Body of pancreas (tissue), 4 donors: ENCODE measurements around the gene ZSWIM6. TPM values are rescaled to one million over a fixed set of nuclear protein-coding genes. Genes with fewer than 3 reads are reported as not detected.

Experiments
- ATAC-seq: fragments of 150-250 bp; one replicate; pipeline ENCODE4 v1.9.1; 2016
- DNase-seq, 4 donors: peaks; one replicate each; pipeline ENCODE4 v3.0.0-alpha.2; 2019
- H3K27ac ChIP-seq, 4 donors: fragments of 200-600 bp; sonication (generic); 1 replicate in 3 of 4; 2 replicates in 1 of 4; pipeline versions ENCODE4 v1.5.1 to v1.6.1; 2016 to 2019; ENCODE audit warnings: mild to moderate bottlenecking in 1 of 4, mixed read lengths in 1 of 4, moderate library complexity in 1 of 4
- H3K27me3 ChIP-seq, 2 donors: fragments of 200-600 bp; sonication (generic); one replicate each; pipeline ENCODE4 v1.6.0; 2016; ENCODE audit warnings: mild to moderate bottlenecking in 1 of 2
- H3K36me3 ChIP-seq, 2 donors: fragments of 200-600 bp; sonication (generic); replicated peaks in 1 of 2; 2 replicates each; pipeline ENCODE4 v1.5.1; 2016; ENCODE audit warnings: low read depth in 2 of 2; ENCODE audit not compliant: insufficient read depth in 1 of 2
- H3K4me1 ChIP-seq: fragments of 200-600 bp; sonication (generic); one replicate; pipeline ENCODE4 v1.6.0; 2016
- H3K4me3 ChIP-seq, 2 donors: fragments of 200-600 bp; sonication (generic); 1 replicate in 1 of 2; 2 replicates in 1 of 2; pipeline ENCODE4 v1.5.1; 2016 to 2019
- H3K9me3 ChIP-seq, 3 donors: fragments of 200-600 bp; sonication (generic); 1 replicate in 2 of 3; 2 replicates in 1 of 3; pipeline ENCODE4 v1.5.1; 2016
- POLR2A ChIP-seq, 3 donors: fragments of 450-650 bp; IDR thresholded peaks; one replicate each; pipeline ENCODE4 v1.6.1; 2016; ENCODE audit warnings: antibody characterized with exemption in 3 of 3, mild to moderate bottlenecking in 2 of 3
- WGBS, 2 donors: methylation state at CpG; one replicate each; pipeline ENCODE4 v1.1.5; 2017; 5-methylcytosine and 5-hydroxymethylcytosine counted together
- intact Hi-C: fragments of 100-400 bp; cut with DNase I; formaldehyde crosslinking; loops from one replicate; pipeline ENCODE4 v1.15.1; 2023
- total RNA-seq, 2 donors: library from RNA; depleted of rRNA; stranded (reverse); fragments of >200 nt; gene quantifications; one replicate each; pipeline ENCODE4 v1.1.0, GENCODE V29; 2016
- TF ChIP-seq, protein P1 (sequence below), 7 experiments: fragments of 450-650 bp in 4 of 7; fragments of 200-600 bp in 3 of 7; sonication (generic) in 3 of 7; IDR thresholded peaks; one replicate each; pipeline ENCODE4 v1.5.1; 2016 to 2019; ENCODE audit warnings: antibody characterized with exemption in 7 of 7

ZSWIM6 gene
- total RNA-seq, 2 donors from 2014 or later: 5.9 to 8.8 TPM

DNA sequence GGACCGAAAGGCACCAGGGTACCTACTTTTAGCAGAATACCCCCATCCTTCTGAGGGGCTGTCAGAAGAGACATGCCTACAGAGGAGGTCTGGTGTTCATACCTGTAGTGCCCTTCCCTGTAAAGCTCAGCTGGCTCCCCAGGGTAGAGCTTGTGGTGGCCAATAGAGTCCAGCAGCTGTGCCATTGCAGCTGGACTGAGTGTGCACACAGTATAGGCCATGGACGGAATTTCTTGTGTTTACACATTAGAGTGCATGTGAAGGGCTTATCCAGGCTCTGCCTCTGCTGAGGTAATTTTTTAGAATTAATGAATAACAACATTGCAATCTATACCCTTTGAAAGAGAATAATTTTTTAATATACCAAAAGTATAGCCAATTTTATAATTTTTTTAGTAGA lies 191.0 kb downstream of the ZSWIM6 start:
- Histone ChIP-seq H3K9me3 (no peaks in the 10 kb centered on the region), H3K36me3 (peaks cover 0 to 3% of the 10 kb centered on the region in 2 donors), H3K27ac (no peak overlapping the region), H3K4me3 (no peak overlapping the region), H3K4me1 (no peaks in the 10 kb centered on the region), H3K27me3 (no peaks in the 10 kb centered on the region)
- DNase-seq (no peak), ATAC-seq (no peak)
- intact Hi-C loops: no loop called here
- TF ChIP-seq, protein P1, sequence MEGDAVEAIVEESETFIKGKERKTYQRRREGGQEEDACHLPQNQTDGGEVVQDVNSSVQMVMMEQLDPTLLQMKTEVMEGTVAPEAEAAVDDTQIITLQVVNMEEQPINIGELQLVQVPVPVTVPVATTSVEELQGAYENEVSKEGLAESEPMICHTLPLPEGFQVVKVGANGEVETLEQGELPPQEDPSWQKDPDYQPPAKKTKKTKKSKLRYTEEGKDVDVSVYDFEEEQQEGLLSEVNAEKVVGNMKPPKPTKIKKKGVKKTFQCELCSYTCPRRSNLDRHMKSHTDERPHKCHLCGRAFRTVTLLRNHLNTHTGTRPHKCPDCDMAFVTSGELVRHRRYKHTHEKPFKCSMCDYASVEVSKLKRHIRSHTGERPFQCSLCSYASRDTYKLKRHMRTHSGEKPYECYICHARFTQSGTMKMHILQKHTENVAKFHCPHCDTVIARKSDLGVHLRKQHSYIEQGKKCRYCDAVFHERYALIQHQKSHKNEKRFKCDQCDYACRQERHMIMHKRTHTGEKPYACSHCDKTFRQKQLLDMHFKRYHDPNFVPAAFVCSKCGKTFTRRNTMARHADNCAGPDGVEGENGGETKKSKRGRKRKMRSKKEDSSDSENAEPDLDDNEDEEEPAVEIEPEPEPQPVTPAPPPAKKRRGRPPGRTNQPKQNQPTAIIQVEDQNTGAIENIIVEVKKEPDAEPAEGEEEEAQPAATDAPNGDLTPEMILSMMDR (IDR thresholded peaks at IDR 0.05): no peak
- no peak for TF ChIP-seq POLR2A (IDR thresholded peaks at IDR 0.05)
- 71 to 76% methylated on average over 2 of the region's 2 CpGs for WGBS, 2 donors

DNA sequence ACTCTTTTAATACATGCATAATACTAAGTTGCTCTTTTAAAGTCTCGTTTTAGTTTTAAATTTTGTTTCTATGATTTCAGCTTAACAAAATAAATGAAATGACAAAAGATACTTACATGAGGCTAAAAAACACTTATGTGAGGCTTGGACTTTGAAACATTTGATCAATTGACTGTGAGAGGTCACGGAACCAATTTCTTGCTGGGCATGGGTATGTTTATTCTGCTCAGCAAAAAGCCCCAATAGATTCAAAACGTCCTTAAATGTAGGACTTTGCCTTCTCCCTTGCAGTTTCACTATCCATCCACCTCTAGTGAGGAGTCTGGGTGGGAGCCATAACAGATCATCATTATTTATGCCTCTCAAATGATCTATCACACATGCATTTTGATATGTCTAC lies 191.9 kb downstream of the ZSWIM6 start:
- H3K27me3 ChIP-seq: no peaks in the 10 kb centered on the region
- intact Hi-C loops: no loop called here

DNA sequence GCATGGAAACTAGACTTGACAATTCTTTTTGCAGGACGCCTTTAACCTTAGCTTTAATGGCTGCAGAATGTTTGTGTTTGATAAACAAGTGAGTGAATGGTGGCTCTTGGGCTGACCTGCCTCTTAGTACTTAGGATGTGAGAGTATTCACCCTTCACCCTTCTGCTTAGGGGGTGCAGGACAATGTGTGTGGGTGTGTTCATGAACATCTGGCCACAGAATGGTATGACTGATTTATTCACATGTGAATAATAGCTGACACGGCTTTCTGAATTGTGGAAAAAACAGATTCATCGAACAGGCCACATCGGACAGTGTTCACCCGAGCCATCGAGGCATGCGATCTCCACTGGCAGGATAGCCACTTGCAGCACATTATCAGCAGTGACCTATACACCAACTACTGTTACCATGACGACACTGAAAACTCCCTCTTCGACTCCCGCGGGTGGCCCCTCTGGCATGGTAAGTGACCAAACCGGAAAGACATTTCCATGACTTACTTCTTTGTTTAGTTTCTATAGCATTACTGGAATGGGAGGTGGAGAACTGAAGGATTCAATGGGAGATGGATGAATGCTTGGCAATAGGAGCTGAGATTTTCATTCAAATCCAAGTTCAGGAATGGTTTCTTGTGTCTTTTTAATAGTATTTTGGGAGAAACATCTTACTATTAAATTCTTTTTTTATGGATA lies 193.6 kb downstream of the ZSWIM6 start:
- no peak for TF ChIP-seq POLR2A (IDR thresholded peaks at IDR 0.05)
- TF ChIP-seq, protein P1 (IDR thresholded peaks at IDR 0.05): no peak
- H3K36me3 ChIP-seq: peaks cover 0 to 3% of the 10 kb centered on the region in 2 donors
- ATAC-seq (peak; percentile 12), DNase-seq (peak in 1 of 4 donors; percentile 12)
- no peaks in the 10 kb centered on the region for H3K9me3 ChIP-seq
- H3K27ac ChIP-seq: no peak overlapping the region
- H3K27me3 ChIP-seq: no peaks in the 10 kb centered on the region
- 64 to 83% methylated on average over 12 of the region's 12 CpGs for WGBS, 2 donors
- no peak overlapping the region for H3K4me3 ChIP-seq
- no peaks in the 10 kb centered on the region for H3K4me1 ChIP-seq
- intact Hi-C loops: no loop called here

More for the DNA sequence above, 191.9 kb downstream of the ZSWIM6 start:
- Histone ChIP-seq H3K9me3 (no peaks in the 10 kb centered on the region), H3K27ac (no peak overlapping the region), H3K36me3 (peaks cover 0 to 3% of the 10 kb centered on the region in 2 donors), H3K4me3 (no peak overlapping the region), H3K4me1 (no peaks in the 10 kb centered on the region)
- 71% methylated on average over 3 of the region's 3 CpGs for WGBS, 2 donors
- DNase-seq (no peak), ATAC-seq (no peak)
- TF ChIP-seq, protein P1 (IDR thresholded peaks at IDR 0.05): no peak
- TF ChIP-seq POLR2A (IDR thresholded peaks at IDR 0.05): no peak

DNA sequence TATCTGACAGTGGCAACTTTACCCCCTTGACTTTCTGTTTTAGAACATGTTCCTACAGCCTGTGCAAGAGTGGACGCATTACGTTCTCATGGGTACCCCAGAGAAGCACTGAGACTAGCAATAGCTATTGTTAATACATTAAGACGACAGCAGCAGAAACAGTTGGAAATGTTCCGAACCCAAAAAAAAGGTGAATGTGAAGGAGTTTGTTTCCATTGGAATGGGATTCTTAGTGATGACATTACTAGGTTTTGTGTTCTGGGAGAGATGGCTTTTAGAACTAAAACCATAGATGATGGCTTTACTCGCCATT lies 194.1 kb downstream of the ZSWIM6 start:
- intact Hi-C loops: no loop called here
- ATAC-seq (no peak), DNase-seq (no peak)
- H3K27ac ChIP-seq: no peak overlapping the region
- no peak overlapping the region for H3K4me3 ChIP-seq
- H3K27me3 ChIP-seq: no peaks in the 10 kb centered on the region
- no peak for TF ChIP-seq POLR2A (IDR thresholded peaks at IDR 0.05)
- TF ChIP-seq, protein P1 (IDR thresholded peaks at IDR 0.05): no peak
- WGBS, 2 donors: 94 to 97% methylated on average over 5 of the region's 5 CpGs
- no peaks in the 10 kb centered on the region for H3K4me1 ChIP-seq
- H3K9me3 ChIP-seq: no peaks in the 10 kb centered on the region
- peaks cover 0 to 3% of the 10 kb centered on the region in 2 donors for H3K36me3 ChIP-seq

DNA sequence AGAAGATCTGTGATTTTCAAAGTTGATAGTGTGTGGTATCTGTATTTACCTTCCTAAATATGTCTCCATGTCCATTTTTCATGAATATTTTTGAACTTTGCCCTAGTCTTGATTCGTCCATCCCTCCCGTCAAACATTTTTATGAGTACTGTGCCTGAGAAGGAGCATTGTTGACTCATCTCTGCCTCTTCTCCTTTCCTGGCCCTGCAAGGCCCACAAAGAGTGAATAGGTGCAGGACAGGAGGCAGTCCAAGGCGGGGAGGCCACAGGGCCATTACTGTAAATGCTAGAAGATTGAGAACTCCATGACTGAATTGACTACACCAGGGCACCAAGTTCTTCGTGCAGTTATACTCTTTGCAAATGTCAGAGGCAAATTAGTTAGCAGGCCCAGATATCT lies 200.9 kb downstream of the ZSWIM6 start:
- no peak for TF ChIP-seq POLR2A (IDR thresholded peaks at IDR 0.05)
- TF ChIP-seq, protein P1 (IDR thresholded peaks at IDR 0.05): no peak
- H3K9me3 ChIP-seq: no peaks in the 10 kb centered on the region
- H3K27ac ChIP-seq: no peak overlapping the region
- peaks cover 0 to 12% of the 10 kb centered on the region in 2 donors for H3K36me3 ChIP-seq
- no peak overlapping the region for H3K4me3 ChIP-seq
- no peaks in the 10 kb centered on the region for H3K4me1 ChIP-seq
- no peaks in the 10 kb centered on the region for H3K27me3 ChIP-seq
- DNase-seq (no peak), ATAC-seq (no peak)
- WGBS, 2 donors: 94 to 95% methylated on average over 4 of the region's 4 CpGs
- intact Hi-C loops: no loop called here
